HG03108 (cell line): ENCODE results near the gene KSR1.
A peak's percentile ranks its signal among the peaks of the same experiment; 100 is the strongest.
"Not testable (repeated sequence)": the region's sequence is repeated elsewhere in the genome, so short reads cannot be mapped to it uniquely, and the experiment has no call there.

Experiments used
- ATAC-seq: cut with Tn5 transposase; IDR thresholded peaks from one replicate; pipeline ENCODE4 v1.9.1; 2021; ENCODE audit warnings: moderate library complexity; ENCODE audit not compliant: unreplicated experiment

Gene KSR1

GRCh38 chr17:27491713-27492190 is 35.5 kb downstream of the KSR1 start:
- no peak for ATAC-seq

- no peak for ATAC-seq
These were observed 36.2 kb downstream of the KSR1 start for GRCh38 chr17:27492470-27492869.

GRCh38 chr17:27493088-27493487 is 36.8 kb downstream of the KSR1 start:
- ATAC-seq, result no peak

GRCh38 chr17:27494192-27495091 is 38.2 kb downstream of the KSR1 start:
- ATAC-seq, result no peak

- no peak for ATAC-seq
These were observed 39.2 kb downstream of the KSR1 start for GRCh38 chr17:27495460-27495859.

- ATAC-seq, result peak; percentile 21
These were observed 39.8 kb downstream of the KSR1 start for GRCh38 chr17:27496005-27496404.

GRCh38 chr17:27496437-27496943 is 40.2 kb downstream of the KSR1 start:
- ATAC-seq, result peak; percentile 32

- ATAC-seq, result no peak
These were observed 40.7 kb downstream of the KSR1 start for GRCh38 chr17:27496971-27497370.

GRCh38 chr17:27497696-27498095 is 41.4 kb downstream of the KSR1 start:
- ATAC-seq, result no peak

GRCh38 chr17:27498615-27499309 is 42.5 kb downstream of the KSR1 start:
- ATAC-seq, result no peak

GRCh38 chr17:27499451-27500265 is 43.4 kb downstream of the KSR1 start:
- ATAC-seq, result no peak

GRCh38 chr17:27501338-27501737 is 45.1 kb downstream of the KSR1 start:
- ATAC-seq, result not testable (repeated sequence)

GRCh38 chr17:27502526-27503324 is 46.5 kb downstream of the KSR1 start:
- ATAC-seq, result no peak

GRCh38 chr17:27503611-27504010 is 47.4 kb downstream of the KSR1 start:
- ATAC-seq, result no peak

GRCh38 chr17:27504188-27504995 is 48.1 kb downstream of the KSR1 start:
- ATAC-seq, result no peak

GRCh38 chr17:27506348-27507218 is 50.3 kb downstream of the KSR1 start:
- ATAC-seq, result peak; percentile 45

- ATAC-seq, result no peak
These were observed 55.1 kb downstream of the KSR1 start for GRCh38 chr17:27511168-27511883.

GRCh38 chr17:27512031-27512430 is 55.8 kb downstream of the KSR1 start:
- no peak for ATAC-seq
